Daoy (cell line): ENCODE measurements around the gene EXOSC5. TPM values are rescaled to one million over a fixed set of nuclear protein-coding genes. Genes with fewer than 3 reads are reported as not detected.
A peak's percentile ranks its signal among the peaks of the same experiment; 100 is the strongest.
"Not testable (repeated sequence)": the region's sequence is repeated elsewhere in the genome, so short reads cannot be mapped to it uniquely, and the experiment has no call there.

Experiments used
- DNase-seq: peaks from one replicate; pipeline ENCODE4 v3.0.0-alpha.2; 2015; ENCODE audit warnings: low read depth
- total RNA-seq: library from RNA; depleted of rRNA; stranded (reverse); fragments of >200 nt; shearing (Covaris generic); gene quantifications from 2 replicates; pipeline ENCODE4 v1.2.3, GENCODE V29; 2014

Gene EXOSC5
- total RNA-seq, 1 experiment from 2014 or later, result 74.3 TPM

- DNase-seq, result no peak
Measured at GRCh38 chr19:41408256-41408655, 11.1 kb upstream of the EXOSC5 start.

- no peak for DNase-seq
Measured at GRCh38 chr19:41407271-41407670, 10.1 kb upstream of the EXOSC5 start.

- DNase-seq, result no peak
Measured at GRCh38 chr19:41405776-41406175, 8.6 kb upstream of the EXOSC5 start.

- no peak for DNase-seq
Measured at GRCh38 chr19:41403181-41403970, 6.2 kb upstream of the EXOSC5 start.

GRCh38 chr19:41402010-41402409 lies 4.9 kb upstream of the EXOSC5 start:
- no peak for DNase-seq

GRCh38 chr19:41401483-41401882 lies 4.3 kb upstream of the EXOSC5 start:
- no peak for DNase-seq

GRCh38 chr19:41399525-41399924 lies 2.4 kb upstream of the EXOSC5 start:
- DNase-seq, result no peak

- DNase-seq, result no peak
Measured at GRCh38 chr19:41399091-41399490, 1.9 kb upstream of the EXOSC5 start.

GRCh38 chr19:41398598-41398997 lies 1.4 kb upstream of the EXOSC5 start:
- DNase-seq, result no peak

GRCh38 chr19:41398050-41398418 lies 875 bp upstream of the EXOSC5 start:
- DNase-seq, result no peak

GRCh38 chr19:41395355-41395754 lies 1.8 kb downstream of the EXOSC5 start:
- DNase-seq, result no peak

GRCh38 chr19:41392775-41393174 lies 4.4 kb downstream of the EXOSC5 start:
- DNase-seq, result no peak

GRCh38 chr19:41391618-41392017 lies 5.5 kb downstream of the EXOSC5 start:
- no peak for DNase-seq

- no peak for DNase-seq
Measured at GRCh38 chr19:41386442-41386841, 10.7 kb downstream of the EXOSC5 start.

- no peak for DNase-seq
Measured at GRCh38 chr19:41384351-41384750, 12.8 kb downstream of the EXOSC5 start.

- not testable (repeated sequence) for DNase-seq
Measured at GRCh38 chr19:41381536-41381935, 15.6 kb downstream of the EXOSC5 start.

GRCh38 chr19:41377977-41378709 lies 19.0 kb downstream of the EXOSC5 start:
- no peak for DNase-seq

- DNase-seq, result peak; percentile 24
Measured at GRCh38 chr19:41376998-41377365, 20.2 kb downstream of the EXOSC5 start.

GRCh38 chr19:41376241-41376997 lies 20.7 kb downstream of the EXOSC5 start, which contains the start of gene TMEM91:
Gene TMEM91, plus strand, starts transcription at chr19:41376533. Its CDS starts 1,777 bp downstream, at chr19:41378310.
- no peak for DNase-seq

- peak; percentile 93 for DNase-seq
Measured at GRCh38 chr19:41373993-41374392, 23.2 kb downstream of the EXOSC5 start.

GRCh38 chr19:41372501-41372900 lies 24.7 kb downstream of the EXOSC5 start:
- DNase-seq, result no peak

- DNase-seq, result no peak
Measured at GRCh38 chr19:41371541-41371940, 25.6 kb downstream of the EXOSC5 start.
